GM19372 (cell line): Measurements from ENCODE around the gene RNF166.

Experiments used
- ATAC-seq: cut with Tn5 transposase; IDR thresholded peaks from one replicate; pipeline ENCODE4 v1.9.1; 2021; ENCODE audit warnings: mild to moderate bottlenecking, low read depth, moderate library complexity; ENCODE audit not compliant: unreplicated experiment

The RNF166 gene

GRCh38 chr16:88695218-88695617, 11.0 kb downstream of the RNF166 start:
- no peak for ATAC-seq

- ATAC-seq, result no peak
Measured at GRCh38 chr16:88694221-88695087, 11.8 kb downstream of the RNF166 start.

GRCh38 chr16:88693420-88694177, 12.6 kb downstream of the RNF166 start:
- no peak for ATAC-seq

GRCh38 chr16:88692861-88693260, 13.3 kb downstream of the RNF166 start:
- ATAC-seq, result no peak

DNA sequence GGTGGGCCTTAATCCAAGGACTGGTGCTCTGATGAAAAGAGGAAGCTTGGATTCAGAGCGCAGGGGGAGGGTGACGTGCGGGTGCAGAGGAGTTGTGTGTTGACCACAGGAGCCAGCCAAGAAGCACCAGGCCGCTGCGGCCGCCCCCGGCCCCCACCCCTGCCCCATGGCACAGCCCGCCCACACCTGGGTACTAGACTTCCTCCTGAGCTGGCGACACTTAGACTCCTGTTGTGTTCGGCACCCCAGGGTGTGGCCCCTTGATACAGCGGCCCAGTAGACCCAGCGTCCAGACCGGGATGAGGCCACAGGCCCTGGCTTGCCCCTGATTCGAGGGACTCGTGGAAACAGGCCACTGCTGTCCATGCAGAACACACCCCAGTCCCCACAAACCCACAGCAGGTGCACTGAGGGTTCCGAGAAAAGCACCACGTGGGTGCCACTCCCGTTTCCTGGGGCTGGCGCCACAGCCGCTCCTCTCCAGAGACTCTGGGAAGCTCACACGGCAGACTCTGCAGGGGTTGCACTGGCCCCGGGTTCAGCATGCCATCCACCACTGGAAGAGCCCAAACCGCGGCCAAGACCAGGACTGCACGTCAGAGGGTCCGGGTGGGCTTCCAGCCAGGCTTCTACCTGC, 14.2 kb downstream of the RNF166 start:
- ATAC-seq, result no peak

GRCh38 chr16:88691129-88691813, 14.9 kb downstream of the RNF166 start:
- no peak for ATAC-seq

DNA sequence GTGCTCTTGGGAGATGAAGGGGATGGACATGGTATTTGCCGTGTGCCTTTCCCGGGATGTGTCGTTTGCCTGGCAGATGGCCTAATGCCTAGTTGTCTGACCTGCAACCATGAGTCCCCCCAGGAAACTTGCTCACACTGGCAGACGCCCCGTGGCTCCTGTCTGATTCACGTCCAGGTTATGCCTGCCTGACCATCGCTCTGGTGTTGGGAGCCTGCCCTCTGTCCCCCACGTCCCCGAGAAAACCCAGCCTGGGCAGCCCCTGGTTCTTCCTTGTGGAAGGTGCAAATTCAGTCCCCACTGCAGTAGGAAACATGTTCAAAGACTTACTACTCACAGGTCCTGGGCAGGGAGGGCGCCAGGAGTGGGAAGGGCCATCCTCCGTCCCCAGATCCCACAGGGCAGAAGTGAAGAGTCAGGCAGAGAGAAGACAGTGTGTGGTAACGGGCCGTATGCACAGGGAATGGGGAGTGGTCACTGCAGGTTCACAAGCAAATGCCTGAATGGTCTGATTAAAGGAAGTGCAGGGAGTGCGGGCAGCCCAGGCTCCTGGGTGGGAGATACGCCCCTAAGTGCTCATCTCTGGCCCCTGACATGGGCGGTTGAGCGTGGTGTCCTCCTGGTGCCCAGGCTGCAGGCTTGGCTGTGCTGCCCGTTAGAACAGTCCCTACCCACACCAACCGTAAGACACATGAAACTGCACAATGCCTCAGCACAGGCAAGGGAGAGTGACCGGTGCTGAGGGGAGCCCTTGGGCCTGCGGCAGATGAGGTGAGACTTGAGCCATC, 15.7 kb downstream of the RNF166 start:
- ATAC-seq, result no peak

DNA sequence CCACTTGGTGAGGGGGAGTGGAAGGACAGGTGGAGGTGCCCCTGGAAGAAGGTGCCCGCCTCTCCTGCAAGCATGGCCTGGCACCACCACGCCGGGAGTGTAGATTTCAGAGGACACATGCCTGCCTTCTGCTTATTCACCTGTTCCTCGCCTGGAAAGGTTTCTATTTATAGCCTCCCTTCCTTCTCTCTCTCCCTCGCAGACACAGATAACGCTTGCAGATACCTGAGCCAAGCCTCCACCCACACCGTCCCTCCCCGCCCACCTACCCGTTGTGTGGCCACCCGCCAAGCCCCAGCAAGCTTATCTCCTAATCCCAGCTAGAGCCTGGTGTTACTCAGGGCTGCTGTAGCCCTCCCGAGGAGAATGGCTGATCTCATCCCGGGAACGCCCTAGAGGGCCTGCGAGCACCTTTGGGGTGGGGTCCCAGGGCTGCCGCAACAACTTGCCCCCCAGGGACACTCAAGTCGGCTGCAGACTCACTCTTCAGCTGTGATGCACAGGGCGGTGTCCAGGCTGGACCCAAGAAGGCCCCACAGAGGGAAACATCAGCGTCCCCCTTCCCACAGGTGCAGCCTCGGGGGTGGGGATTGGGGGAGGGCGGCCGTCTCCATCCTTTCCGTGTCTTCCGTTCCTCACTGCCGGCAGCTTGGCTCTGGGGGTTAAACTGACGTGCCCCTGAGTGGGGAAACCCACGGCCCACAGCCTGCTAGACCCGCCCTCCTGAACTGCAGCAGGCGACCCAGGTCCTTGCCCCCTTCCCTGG, 18.0 kb downstream of the RNF166 start:
- ATAC-seq, result no peak

GRCh38 chr16:88687676-88688012, 18.6 kb downstream of the RNF166 start:
- no peak for ATAC-seq

- ATAC-seq, result no peak
Measured at GRCh38 chr16:88687254-88687576, 19.0 kb downstream of the RNF166 start.

- peak; percentile 85 for ATAC-seq
Measured at GRCh38 chr16:88686439-88687253, 19.6 kb downstream of the RNF166 start, which contains the start of gene SNAI3. TSS of gene SNAI3 (minus strand) at chr16:88686507. CDS start at chr16:88686406, 101 bp downstream.

GRCh38 chr16:88686062-88686438, 20.2 kb downstream of the RNF166 start:
- peak; percentile 9 for ATAC-seq

- ATAC-seq, result no peak
Measured at GRCh38 chr16:88685156-88686061, 20.8 kb downstream of the RNF166 start.

- no peak for ATAC-seq
Measured at GRCh38 chr16:88684569-88685155, 21.5 kb downstream of the RNF166 start.

GRCh38 chr16:88681709-88682451, 24.3 kb downstream of the RNF166 start:
- peak; percentile 53 for ATAC-seq

DNA sequence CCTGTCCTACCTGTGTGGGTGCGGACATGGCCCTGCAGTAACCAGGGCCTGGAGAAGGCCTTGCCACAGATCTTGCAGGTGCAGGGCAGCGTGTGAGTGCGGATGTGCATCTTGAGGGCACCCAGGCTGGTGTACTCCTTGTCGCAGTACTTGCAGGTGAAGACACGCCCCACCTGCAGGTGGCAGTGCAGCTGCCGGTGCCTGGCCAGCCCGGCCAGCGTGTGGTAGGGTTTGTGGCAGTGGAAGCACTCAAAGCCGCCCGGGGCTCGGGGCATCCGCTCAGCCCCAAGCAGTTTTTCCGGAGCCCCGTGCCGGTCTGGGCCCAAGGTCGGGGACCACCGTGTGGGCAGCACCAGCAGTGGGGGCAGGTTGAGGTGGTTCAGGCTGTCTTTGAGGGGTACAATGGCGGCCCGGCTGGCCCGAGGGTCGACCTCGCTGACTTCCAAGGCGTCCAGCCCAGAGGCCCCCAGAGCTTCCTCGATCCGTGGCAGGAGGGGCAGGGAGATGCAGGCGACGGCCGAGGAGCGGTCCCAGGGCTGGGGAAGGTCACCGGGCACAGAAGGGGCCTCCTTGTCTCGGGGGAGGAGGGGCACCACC, 25.0 kb downstream of the RNF166 start:
- no peak for ATAC-seq
